Trophoblast cell (in vitro differentiated cells and primary cell): ENCODE data around the gene NFATC1.
A peak's percentile ranks its signal among the peaks of the same experiment; 100 is the strongest.

Source experiments
- DNase-seq, 2 donors: peaks; one replicate each; pipeline ENCODE4 v3.0.0-alpha.2; 2016
- H2AFZ ChIP-seq: 2 replicates; pipeline ENCODE4 v1.6.1; 2013; ENCODE audit warnings: low read length, moderate library complexity, mild to moderate bottlenecking; ENCODE audit not compliant: insufficient read depth, poor library complexity
- H2AK5ac ChIP-seq: 2 replicates; pipeline ENCODE4 v1.6.1; 2013; ENCODE audit warnings: mild to moderate bottlenecking, low read length
- H2BK120ac ChIP-seq: 2 replicates; pipeline ENCODE4 v1.6.1; 2013; ENCODE audit warnings: low read length, mild to moderate bottlenecking, moderate library complexity; ENCODE audit not compliant: insufficient read depth, poor library complexity
- H2BK12ac ChIP-seq: 2 replicates; pipeline ENCODE4 v1.6.1; 2013; ENCODE audit warnings: mild to moderate bottlenecking, low read length, moderate library complexity
- H2BK5ac ChIP-seq: 2 replicates; pipeline ENCODE4 v1.6.1; 2013; ENCODE audit warnings: low read length, low read depth, moderate library complexity, mild to moderate bottlenecking; ENCODE audit not compliant: poor library complexity
- H3K14ac ChIP-seq: 2 replicates; pipeline ENCODE4 v1.6.1; 2013; ENCODE audit warnings: mild to moderate bottlenecking, low read length
- H3K18ac ChIP-seq: 2 replicates; pipeline ENCODE4 v1.6.1; 2013; ENCODE audit warnings: mild to moderate bottlenecking, low read length
- H3K23ac ChIP-seq: 2 replicates; pipeline ENCODE4 v1.6.1; 2013; ENCODE audit warnings: low read length
- H3K27ac ChIP-seq: 2 replicates; pipeline ENCODE4 v1.5.1; 2013; ENCODE audit warnings: low read depth, mild to moderate bottlenecking, inconsistent platforms, low read length, moderate library complexity
- H3K27me3 ChIP-seq: 2 replicates; pipeline ENCODE4 v1.6.1; 2013; ENCODE audit warnings: inconsistent platforms, mild to moderate bottlenecking, low read length, moderate library complexity; ENCODE audit not compliant: insufficient read depth
- H3K36me3 ChIP-seq, 2 experiments: 1 replicate in 1 of 2; 2 replicates in 1 of 2; pipeline ENCODE4 v1.6.1; 2013; ENCODE audit warnings: low read length in 2 of 2, mild to moderate bottlenecking in 2 of 2, moderate library complexity in 1 of 2; ENCODE audit not compliant: insufficient read depth in 2 of 2, control insufficient read depth in 1 of 2
- H3K4ac ChIP-seq: 2 replicates; pipeline ENCODE4 v1.6.1; 2013; ENCODE audit warnings: low read depth, mild to moderate bottlenecking, low read length, moderate library complexity
- H3K4me1 ChIP-seq, 2 experiments: 1 replicate in 1 of 2; 2 replicates in 1 of 2; pipeline ENCODE4 v1.6.1; 2013; ENCODE audit warnings: low read length in 2 of 2, mild to moderate bottlenecking in 2 of 2, moderate library complexity in 1 of 2; ENCODE audit not compliant: insufficient read depth in 2 of 2, control insufficient read depth in 1 of 2
- H3K4me2 ChIP-seq: 2 replicates; pipeline ENCODE4 v1.6.1; 2013; ENCODE audit warnings: inconsistent platforms, mild to moderate bottlenecking, low read length, moderate library complexity
- H3K4me3 ChIP-seq: 2 replicates; pipeline ENCODE4 v1.5.1; 2013; ENCODE audit warnings: mild to moderate bottlenecking, low read depth, low read length, inconsistent platforms
- H3K79me1 ChIP-seq: one replicate; pipeline ENCODE4 v1.6.1; 2013; ENCODE audit warnings: low read length
- H3K79me2 ChIP-seq: 2 replicates; pipeline ENCODE4 v1.6.1; 2013; ENCODE audit warnings: low read length, mild to moderate bottlenecking; ENCODE audit not compliant: control insufficient read depth, insufficient read depth, poor library complexity
- H3K9ac ChIP-seq: 2 replicates; pipeline ENCODE4 v1.6.1; 2013; ENCODE audit warnings: mild to moderate bottlenecking, low read length
- H3K9me3 ChIP-seq: 2 replicates; pipeline ENCODE4 v1.6.1; 2013; ENCODE audit warnings: low read depth, mild to moderate bottlenecking, control low read depth, inconsistent platforms, low read length; ENCODE audit not compliant: insufficient read depth
- H4K12ac ChIP-seq: 2 replicates; pipeline ENCODE4 v1.6.1; 2013; ENCODE audit warnings: low read depth, mild to moderate bottlenecking, low read length, moderate library complexity
- H4K8ac ChIP-seq: 2 replicates; pipeline ENCODE4 v1.6.1; 2013; ENCODE audit warnings: low read depth, mild to moderate bottlenecking, low read length, moderate library complexity
- H4K91ac ChIP-seq: one replicate; pipeline ENCODE4 v1.6.1; 2013; ENCODE audit warnings: low read depth, mild to moderate bottlenecking, low read length, moderate library complexity
- WGBS: extraction: QIAGEN DNeasy Blood & Tissue Kit; methylation state at CpG from one replicate; pipeline ENCODE4 v1.1.7; 2013; ENCODE audit warnings: missing lambda C conversion rate; ENCODE audit not compliant: insufficient read length, insufficient coverage; ENCODE audit errors: extremely low coverage; 5-methylcytosine and 5-hydroxymethylcytosine counted together

Gene NFATC1

DNA sequence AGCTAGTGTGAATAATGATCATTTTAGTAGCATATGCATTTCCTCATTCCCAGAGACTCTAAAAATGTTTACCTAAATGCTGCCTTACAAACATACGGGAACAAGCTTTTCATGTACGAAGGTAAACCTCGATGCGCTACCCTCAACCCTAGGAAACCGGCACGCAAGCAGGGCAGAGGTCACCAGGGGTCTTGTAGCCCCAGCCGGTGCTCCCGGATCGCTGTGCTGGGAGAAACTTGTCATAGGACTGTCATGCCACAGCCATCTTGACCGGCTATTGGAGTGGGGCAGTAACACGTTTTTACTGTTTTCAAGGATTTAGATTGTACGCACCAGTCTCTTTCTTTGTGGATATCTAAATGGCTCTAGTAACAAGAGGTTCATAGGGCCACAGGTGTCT, 34.8 kb upstream of the NFATC1 start:
- no peak overlapping the region for H3K4me2 ChIP-seq
- H3K23ac ChIP-seq: no peak overlapping the region
- no peak overlapping the region for H3K14ac ChIP-seq
- no peaks in the 10 kb centered on the region for H3K79me2 ChIP-seq
- WGBS: no CpG with 5 or more reads among the region's 12 CpGs
- H4K8ac ChIP-seq: no peak overlapping the region
- no peaks in the 10 kb centered on the region for H3K79me1 ChIP-seq
- no peak overlapping the region for H4K91ac ChIP-seq
- no peak overlapping the region for H4K12ac ChIP-seq
- H3K9ac ChIP-seq: no peak overlapping the region
- H3K4me3 ChIP-seq: no peak overlapping the region
- no peak overlapping the region for H3K18ac ChIP-seq
- no peak overlapping the region for H2BK120ac ChIP-seq
- no peak for DNase-seq
- no peak overlapping the region for H2AFZ ChIP-seq
- H3K27me3 ChIP-seq: no peaks in the 10 kb centered on the region
- peaks cover 9 to 14% of the 10 kb centered on the region in 2 experiments for H3K36me3 ChIP-seq
- H2AK5ac ChIP-seq: no peak overlapping the region
- no peak overlapping the region for H3K4ac ChIP-seq
- peaks cover 5% of the 10 kb centered on the region for H3K9me3 ChIP-seq
- no peaks in the 10 kb centered on the region for H3K4me1 ChIP-seq
- no peak overlapping the region for H2BK12ac ChIP-seq
- H3K27ac ChIP-seq: no peak overlapping the region
- no peak overlapping the region for H2BK5ac ChIP-seq

DNA sequence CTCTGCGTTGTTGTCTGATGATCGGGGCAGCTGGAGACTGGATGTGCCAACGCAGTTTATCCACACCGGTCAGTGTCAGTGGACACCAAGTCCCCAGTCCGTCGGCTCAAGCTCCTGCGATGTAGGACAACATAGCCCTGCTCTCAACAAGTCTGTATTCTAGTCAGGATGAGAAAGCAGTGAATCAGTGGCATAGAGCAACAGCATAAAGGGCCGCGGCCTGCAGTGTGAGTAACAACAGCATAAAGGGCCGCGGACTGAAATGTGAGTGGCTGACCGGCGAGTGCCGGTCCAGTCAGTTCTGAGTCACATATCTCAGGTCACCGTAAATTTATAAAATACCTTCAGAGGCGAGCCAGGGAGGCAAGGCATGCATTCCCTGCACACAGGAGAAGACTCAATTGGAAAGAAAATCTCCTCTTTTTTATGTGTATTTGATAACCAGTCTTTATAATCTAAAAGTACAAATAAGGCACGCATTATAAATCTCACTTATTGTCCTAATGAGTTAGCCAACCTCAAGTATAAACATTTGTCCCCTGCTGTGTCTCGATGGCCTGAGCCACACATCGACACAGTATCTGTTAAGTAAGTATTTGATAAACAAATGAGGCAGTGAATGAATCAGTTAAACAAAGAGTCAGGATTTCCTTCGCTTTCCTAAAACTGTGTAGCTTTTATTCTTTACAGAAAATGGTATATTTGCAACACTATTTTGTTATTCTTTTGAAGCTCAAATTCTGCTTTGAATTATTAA, 33.8 kb upstream of the NFATC1 start:
- no peak overlapping the region for H2AFZ ChIP-seq
- no peak overlapping the region for H2AK5ac ChIP-seq
- H3K14ac ChIP-seq: no peak overlapping the region
- no peak overlapping the region for H3K4me3 ChIP-seq
- H3K18ac ChIP-seq: no peak overlapping the region
- H2BK12ac ChIP-seq: no peak overlapping the region
- H3K79me1 ChIP-seq: no peaks in the 10 kb centered on the region
- H3K4me1 ChIP-seq: no peaks in the 10 kb centered on the region
- no peak for DNase-seq
- no peak overlapping the region for H4K8ac ChIP-seq
- no peak overlapping the region for H3K9ac ChIP-seq
- no peak overlapping the region for H3K4ac ChIP-seq
- no peak overlapping the region for H3K27ac ChIP-seq
- no peak overlapping the region for H3K23ac ChIP-seq
- H4K12ac ChIP-seq: no peak overlapping the region
- no peak overlapping the region for H2BK5ac ChIP-seq
- H3K27me3 ChIP-seq: no peaks in the 10 kb centered on the region
- H3K36me3 ChIP-seq: peaks cover 9 to 14% of the 10 kb centered on the region in 2 experiments
- H4K91ac ChIP-seq: no peak overlapping the region
- no peak overlapping the region for H3K4me2 ChIP-seq
- peaks cover 6% of the 10 kb centered on the region for H3K9me3 ChIP-seq
- no peaks in the 10 kb centered on the region for H3K79me2 ChIP-seq
- no peak overlapping the region for H2BK120ac ChIP-seq
- no CpG with 5 or more reads among the region's 20 CpGs for WGBS

DNA sequence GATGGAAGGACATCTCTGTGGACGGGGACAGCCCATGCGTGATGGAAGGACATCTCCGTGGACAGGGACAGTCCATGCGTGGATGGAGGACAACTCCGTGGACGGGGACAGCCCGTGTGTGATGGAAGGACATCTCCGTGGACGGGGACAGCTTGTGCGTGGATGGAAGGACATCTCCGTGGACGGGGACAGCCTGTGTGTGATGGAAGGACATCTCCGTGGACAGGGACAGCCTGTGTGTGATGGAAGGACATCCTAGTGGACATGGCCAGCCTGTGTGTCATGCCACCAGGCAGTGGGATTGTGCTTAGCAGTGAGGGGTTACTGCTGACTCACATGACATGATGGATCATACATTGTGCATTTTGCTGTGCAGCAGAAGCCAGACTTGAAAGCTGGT, 30.0 kb upstream of the NFATC1 start:
- Histone ChIP-seq H3K4me2 (no peak overlapping the region), H2AFZ (no peak overlapping the region), H3K4me1 (no peaks in the 10 kb centered on the region), H3K4ac (no peak overlapping the region), H3K14ac (no peak overlapping the region), H3K79me2 (no peaks in the 10 kb centered on the region), H3K27me3 (no peaks in the 10 kb centered on the region), H3K4me3 (peak overlapping the region; percentile 18), H2BK5ac (no peak overlapping the region), H3K18ac (no peak overlapping the region), H3K79me1 (no peaks in the 10 kb centered on the region), H3K36me3 (peaks cover 7 to 11% of the 10 kb centered on the region in 2 experiments), H3K27ac (no peak overlapping the region), H4K12ac (no peak overlapping the region), H3K23ac (no peak overlapping the region), H2BK12ac (no peak overlapping the region), H4K91ac (no peak overlapping the region), H2AK5ac (no peak overlapping the region), H3K9ac (no peak overlapping the region), H2BK120ac (no peak overlapping the region), H4K8ac (no peak overlapping the region), H3K9me3 (peaks cover 9% of the 10 kb centered on the region)
- no CpG with 5 or more reads among the region's 13 CpGs for WGBS
- no peak for DNase-seq

DNA sequence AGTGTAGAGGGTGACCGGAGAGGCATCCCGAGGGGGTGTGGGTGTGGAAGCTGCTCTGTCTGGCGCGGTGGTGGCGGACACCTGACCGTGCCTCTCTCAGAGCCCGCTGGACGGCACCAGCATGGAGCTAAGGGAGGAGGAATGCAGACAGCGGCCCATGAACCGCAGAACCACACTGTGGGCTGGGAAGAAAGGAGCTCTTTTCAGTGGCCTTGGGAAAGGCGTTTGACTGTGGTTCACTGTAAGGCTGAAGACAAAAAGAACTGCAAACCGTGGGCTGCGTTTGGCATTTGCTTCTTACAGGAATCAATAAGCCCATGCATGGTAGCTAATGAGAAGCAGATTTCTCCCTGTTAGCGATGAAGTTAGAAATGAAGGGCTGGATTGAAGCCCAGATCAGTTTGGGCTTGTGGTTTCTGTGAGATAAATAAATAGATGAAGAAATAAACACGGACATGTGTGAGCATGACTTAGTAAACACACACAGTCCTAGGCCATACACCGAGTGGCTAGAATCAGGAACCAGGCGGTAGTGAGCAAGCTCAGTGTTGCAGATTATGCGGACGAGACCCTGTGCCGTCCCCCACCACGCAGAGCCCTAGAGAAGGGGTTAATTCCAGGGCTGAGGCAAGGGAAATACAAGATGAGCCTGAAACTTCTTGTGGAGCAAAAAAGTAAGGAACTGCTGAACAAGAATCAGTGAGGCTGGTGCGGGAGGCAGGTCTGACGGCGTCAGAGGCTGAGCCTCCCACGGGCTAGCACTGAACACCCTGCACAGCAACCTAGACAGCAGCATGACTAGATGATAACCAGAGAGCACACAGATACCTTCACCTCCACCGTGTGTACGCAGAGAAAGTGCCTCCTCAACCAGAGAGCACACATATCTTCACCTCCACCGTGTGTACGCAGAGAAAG, 29.3 kb upstream of the NFATC1 start:
- Histone ChIP-seq H3K9ac (no peak overlapping the region), H3K36me3 (peaks cover 6 to 8% of the 10 kb centered on the region in 2 experiments), H2BK120ac (no peak overlapping the region), H4K91ac (no peak overlapping the region), H3K4me1 (no peaks in the 10 kb centered on the region), H3K27ac (no peak overlapping the region), H3K4me3 (no peak overlapping the region), H3K79me1 (no peaks in the 10 kb centered on the region), H2AK5ac (no peak overlapping the region), H3K18ac (no peak overlapping the region), H2BK12ac (no peak overlapping the region), H2AFZ (no peak overlapping the region), H4K8ac (no peak overlapping the region), H3K27me3 (no peaks in the 10 kb centered on the region), H4K12ac (no peak overlapping the region), H3K14ac (no peak overlapping the region), H3K79me2 (no peaks in the 10 kb centered on the region), H3K4ac (no peak overlapping the region), H3K23ac (no peak overlapping the region), H3K9me3 (peaks cover 9% of the 10 kb centered on the region), H3K4me2 (no peak overlapping the region), H2BK5ac (no peak overlapping the region)
- no peak for DNase-seq
- WGBS: no CpG with 5 or more reads among the region's 29 CpGs
